Endothelial cell of umbilical vein (primary cell): ENCODE results near the gene ATP11B. TPM values are rescaled to one million over a fixed set of nuclear protein-coding genes. Genes with fewer than 3 reads are reported as not detected.

Experiments used
- BruUV-seq: library from RNA; stranded (reverse); fragments of 400-500 nt; replicated peaks from 2 replicates; lab custom pipeline; 2021; lab: Mats Ljungman, UMichigan
- CTCF ChIA-PET: fragments of 300-600, 350-600 bp; sonication (Branson Sonifier 250); formaldehyde crosslinking; loops from one replicate; lab custom pipeline; 2021; ENCODE audit warnings: antibody characterized with exemption, inconsistent platforms; lab: Charles Lee
- POLR2A ChIA-PET: fragments of 300-600, 350-600 bp; sonication (Branson Sonifier 250); formaldehyde crosslinking; loops from one replicate; lab custom pipeline; 2021; ENCODE audit warnings: antibody characterized with exemption, inconsistent platforms; lab: Charles Lee
- DNase-seq: peaks from one replicate; pipeline ENCODE4 v3.0.0-alpha.2; 2011; ENCODE audit warnings: low read depth, low spot score
- FAIRE-seq: peaks from 2 replicates; lab custom pipeline; 2011; peaks lifted over from hg19 to GRCh38; lab: Jason Lieb, UNC
- H2AFZ ChIP-seq: 2 replicates; pipeline ENCODE4 v1.6.0; 2012; ENCODE audit warnings: low read depth, low read length, control low read depth, inconsistent platforms
- H3K27ac ChIP-seq: 2 replicates; pipeline ENCODE4 v1.5.1; 2011; ENCODE audit warnings: low read depth, mild to moderate bottlenecking, control low read depth, low read length, moderate library complexity; ENCODE audit not compliant: insufficient read depth
- H3K27me3 ChIP-seq, 2 experiments: 2 replicates each; pipeline versions ENCODE4 v1.6.0 to v1.6.1; 2011; ENCODE audit warnings: low read length in 2 of 2, mixed read lengths in 1 of 2; ENCODE audit not compliant: control insufficient read depth in 2 of 2, insufficient read depth in 2 of 2
- H3K36me3 ChIP-seq, 2 experiments: 2 replicates in 1 of 2; 3 replicates in 1 of 2; pipeline ENCODE4 v1.5.1; 2011; ENCODE audit warnings: low read length in 2 of 2, mild to moderate bottlenecking in 1 of 2, moderate library complexity in 1 of 2; ENCODE audit not compliant: control insufficient read depth in 2 of 2, insufficient read depth in 2 of 2; ENCODE audit errors: extremely low read depth in 1 of 2
- H3K4me1 ChIP-seq: 3 replicates; pipeline ENCODE4 v1.5.1; 2011; ENCODE audit warnings: mild to moderate bottlenecking, low read length; ENCODE audit not compliant: control insufficient read depth, insufficient read depth; ENCODE audit errors: extremely low read depth
- H3K4me2 ChIP-seq: 2 replicates; pipeline ENCODE4 v1.6.1; 2011; ENCODE audit warnings: low read length, control low read depth, mixed read lengths; ENCODE audit not compliant: insufficient read depth
- H3K4me3 ChIP-seq, 3 experiments: fragments of 200-600 bp in 1 of 3; sonication (generic), shearing (Covaris generic) in 1 of 3; replicated peaks in 1 of 3; 2 replicates each; pipeline ENCODE4 v1.5.1; 2011 to 2016; ENCODE audit warnings: control low read depth in 3 of 3, low read length in 3 of 3, mild to moderate bottlenecking in 2 of 3, inconsistent platforms in 1 of 3, low read depth in 1 of 3, moderate library complexity in 1 of 3; ENCODE audit not compliant: insufficient read depth in 1 of 3
- H3K79me2 ChIP-seq: 2 replicates; pipeline ENCODE4 v1.6.0; 2012; ENCODE audit warnings: low read length, inconsistent platforms; ENCODE audit not compliant: control insufficient read depth, insufficient read depth
- H3K9ac ChIP-seq: replicated peaks from 2 replicates; pipeline ENCODE3; 2011; ENCODE audit warnings: low read length, control low read depth; ENCODE audit not compliant: insufficient read depth; ENCODE audit errors: extremely low read depth
- H3K9me1 ChIP-seq: replicated peaks from 3 replicates; pipeline ENCODE4 v1.6.0; 2011; ENCODE audit warnings: mild to moderate bottlenecking, low read length; ENCODE audit not compliant: control insufficient read depth, insufficient read depth; ENCODE audit errors: extremely low read depth
- H3K9me3 ChIP-seq: replicated peaks from 2 replicates; pipeline ENCODE4 v1.5.1; 2012; ENCODE audit warnings: low read length, inconsistent platforms; ENCODE audit not compliant: control insufficient read depth, insufficient read depth
- H4K20me1 ChIP-seq: replicated peaks from 2 replicates; pipeline ENCODE3; 2011; ENCODE audit warnings: mild to moderate bottlenecking, low read length; ENCODE audit not compliant: control insufficient read depth, insufficient read depth; ENCODE audit errors: extremely low read depth
- CTCF ChIP-seq, 2 donors: IDR thresholded peaks; 1 replicate in 1 of 2; 2 replicates in 1 of 2; pipeline ENCODE4 v1.5.1; 2011; ENCODE audit warnings: low read length in 2 of 2, mild to moderate bottlenecking in 2 of 2, moderate library complexity in 2 of 2, control low read depth in 1 of 2, inconsistent platforms in 1 of 2, low read depth in 1 of 2; ENCODE audit not compliant: insufficient read depth in 1 of 2; ENCODE audit errors: extremely low read depth in 1 of 2
- EZH2 ChIP-seq: IDR thresholded peaks from 2 replicates; pipeline ENCODE4 v1.6.1; 2012; ENCODE audit warnings: borderline replicate concordance, low read depth, mild to moderate bottlenecking, moderate library complexity, low read length, inconsistent platforms; ENCODE audit not compliant: severe bottlenecking
- FOS ChIP-seq: IDR thresholded peaks from 2 replicates; pipeline ENCODE4 v1.6.1; 2011; ENCODE audit warnings: mild to moderate bottlenecking, low read length, moderate library complexity, borderline replicate concordance; ENCODE audit not compliant: insufficient read depth
- GATA2 ChIP-seq: IDR thresholded peaks from 2 replicates; pipeline ENCODE4 v1.7.0; 2011; ENCODE audit warnings: low read depth, mild to moderate bottlenecking, moderate library complexity, mixed read lengths, low read length; ENCODE audit not compliant: insufficient read length, insufficient read depth
- JUN ChIP-seq: IDR thresholded peaks from 2 replicates; pipeline ENCODE4 v1.6.1; 2011; ENCODE audit warnings: borderline replicate concordance, low read depth; ENCODE audit not compliant: insufficient read length, insufficient read depth
- MYC ChIP-seq: IDR thresholded peaks from one replicate; pipeline ENCODE4 v1.6.1; 2011; ENCODE audit warnings: mild to moderate bottlenecking, low read depth, low read length
- POLR2A ChIP-seq: IDR thresholded peaks from 2 replicates; pipeline ENCODE4 v1.6.1; 2012; ENCODE audit warnings: low read depth, mild to moderate bottlenecking, control low read depth, low read length
- POLR2AphosphoS5 ChIP-seq: IDR thresholded peaks from 2 replicates; pipeline ENCODE4 v1.6.1; 2012; ENCODE audit warnings: low read depth, mild to moderate bottlenecking, control low read depth, low read length, moderate library complexity; ENCODE audit not compliant: insufficient read depth
- dilution Hi-C: fragments of 300-500 bp; cut with MboI; formaldehyde crosslinking; loops from one replicate; pipeline ENCODE4 v1.15.0; 2019; ENCODE audit warnings: low sequenced_read_pairs; ENCODE audit not compliant: extremely low pct_ligation_motif_present
- intact Hi-C: fragments of 100-400 bp; cut with micrococcal nuclease; formaldehyde crosslinking; loops from one replicate; pipeline ENCODE4 v1.10.0; 2022
- polyA plus RNA-seq, 4 experiments: library from polyadenylated mRNA; depleted of rRNA in 3 of 4; stranded (reverse) in 3 of 4; unstranded in 1 of 4; fragments of >200 nt; gene quantifications; 2 replicates each; pipeline versions ENCODE4 v1.2.1 to v1.2.3, GENCODE V29; 2011 to 2012; ENCODE audit warnings: missing spikeins in 1 of 4
- total RNA-seq: library from RNA; stranded (reverse); gene quantifications from 2 replicates; pipeline ENCODE4 v1.2.3, GENCODE V29; 2021

The ATP11B gene
- total and polyA plus RNA-seq, 2 donors (not counting 3 experiments of a cell fraction or from before 2014, with no cell fraction given) = 10.1 to 49.3 TPM

GRCh38 chr3:182964179-182964578 is 170.9 kb downstream of the ATP11B start:
- dilution Hi-C loops = no loop called here
- H3K36me3 ChIP-seq = peaks cover 0 to 4% of the 10 kb centered on the region in 2 experiments
- H3K4me1 ChIP-seq = peaks cover 2% of the 10 kb centered on the region
- H3K27ac ChIP-seq = no peak overlapping the region
- FAIRE-seq (no peak), DNase-seq (no peak)
- H3K9ac ChIP-seq = no peak overlapping the region
- no peak overlapping the region for H3K4me2 ChIP-seq
- intact Hi-C loops = no loop called here
- no peak overlapping the region for H2AFZ ChIP-seq
- no peaks in the 10 kb centered on the region for H3K9me1 ChIP-seq
- no peak overlapping the region for H3K4me3 ChIP-seq
- POLR2A ChIA-PET = no interaction called here
- H4K20me1 ChIP-seq = peaks cover 4% of the 10 kb centered on the region
- no peak for TF ChIP-seq FOS
- no peak for TF ChIP-seq CTCF (IDR thresholded peaks at IDR 0.05; ENCODE audit: extremely low read depth in 1 of 2, insufficient read depth in 1 of 2, low read depth in 1 of 2, low read length in 2 of 2)
- TF ChIP-seq MYC = no peak
- no peak for TF ChIP-seq POLR2A
- no peak for TF ChIP-seq POLR2AphosphoS5
- TF ChIP-seq JUN = no peak
- BruUV-seq = no TSS peak
- CTCF ChIA-PET = no interaction called here
- H3K9me3 ChIP-seq = no peaks in the 10 kb centered on the region
- peaks cover 26% of the 10 kb centered on the region for H3K79me2 ChIP-seq
- H3K27me3 ChIP-seq = no peaks in the 10 kb centered on the region

GRCh38 chr3:182965861-182966366 is 172.6 kb downstream of the ATP11B start:
- H2AFZ ChIP-seq = no peak overlapping the region
- peaks cover 7% of the 10 kb centered on the region for H3K4me1 ChIP-seq
- H3K27me3 ChIP-seq = no peaks in the 10 kb centered on the region
- no peak for TF ChIP-seq EZH2
- TF ChIP-seq POLR2AphosphoS5 = no peak
- TF ChIP-seq CTCF (IDR thresholded peaks at IDR 0.05; ENCODE audit: extremely low read depth in 1 of 2, insufficient read depth in 1 of 2, low read depth in 1 of 2, low read length in 2 of 2) = no peak
- TF ChIP-seq GATA2 = no peak
- TF ChIP-seq JUN = no peak
- peaks cover 40% of the 10 kb centered on the region for H3K79me2 ChIP-seq
- no peaks in the 10 kb centered on the region for H3K9me1 ChIP-seq
- no peak overlapping the region for H3K4me2 ChIP-seq
- dilution Hi-C loops (no loop called here), intact Hi-C loops (no loop called here)
- H3K36me3 ChIP-seq = no peaks in the 10 kb centered on the region
- H4K20me1 ChIP-seq = peaks cover 4% of the 10 kb centered on the region
- H3K27ac ChIP-seq = no peak overlapping the region
- H3K9me3 ChIP-seq = no peaks in the 10 kb centered on the region
- CTCF ChIA-PET = no interaction called here
- no peak overlapping the region for H3K4me3 ChIP-seq
- FAIRE-seq = no peak
- BruUV-seq = no TSS peak
- POLR2A ChIA-PET = no interaction called here
- H3K9ac ChIP-seq = no peak overlapping the region
- DNase-seq = no peak
